Peyer's patch (tissue), 4 donors: Measurements from ENCODE around the gene PPP2R5E.

Experiments
- POLR2A ChIP-seq, 2 donors: fragments of 450-650 bp; IDR thresholded peaks; one replicate each; pipeline ENCODE4 v1.5.1; 2017; ENCODE audit warnings: antibody characterized with exemption in 2 of 2, mild to moderate bottlenecking in 2 of 2, moderate library complexity in 2 of 2
- TF ChIP-seq, protein P1 (sequence below), 6 experiments: fragments of 450-650 bp in 4 of 6; fragments of 200-600 bp in 2 of 6; sonication (generic) in 1 of 6; IDR thresholded peaks; one replicate each; pipeline ENCODE4 v1.5.1; 2017 to 2019; ENCODE audit warnings: antibody characterized with exemption in 6 of 6, mild to moderate bottlenecking in 3 of 6, moderate library complexity in 1 of 6

DNA sequence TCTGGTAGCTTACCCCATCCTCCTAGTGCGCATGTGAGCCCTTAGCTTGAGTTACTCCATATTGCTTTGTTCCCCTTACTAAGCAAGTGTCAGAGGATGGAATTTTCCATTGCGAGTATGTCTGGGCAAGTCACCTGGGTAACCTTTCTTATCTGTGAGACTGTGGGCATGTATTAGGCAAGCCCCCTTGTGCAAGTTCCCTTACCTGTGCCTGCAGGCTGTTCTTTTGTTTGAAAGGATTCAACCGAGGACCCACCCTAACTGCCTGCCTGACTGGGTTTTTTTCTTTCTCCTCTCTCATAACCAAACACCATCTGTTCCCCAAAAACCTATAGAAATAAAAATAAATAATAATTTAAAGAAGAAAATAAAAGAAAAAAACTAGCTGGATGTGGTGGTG, 22.3 kb upstream of the PPP2R5E start:
- TF ChIP-seq, protein P1, sequence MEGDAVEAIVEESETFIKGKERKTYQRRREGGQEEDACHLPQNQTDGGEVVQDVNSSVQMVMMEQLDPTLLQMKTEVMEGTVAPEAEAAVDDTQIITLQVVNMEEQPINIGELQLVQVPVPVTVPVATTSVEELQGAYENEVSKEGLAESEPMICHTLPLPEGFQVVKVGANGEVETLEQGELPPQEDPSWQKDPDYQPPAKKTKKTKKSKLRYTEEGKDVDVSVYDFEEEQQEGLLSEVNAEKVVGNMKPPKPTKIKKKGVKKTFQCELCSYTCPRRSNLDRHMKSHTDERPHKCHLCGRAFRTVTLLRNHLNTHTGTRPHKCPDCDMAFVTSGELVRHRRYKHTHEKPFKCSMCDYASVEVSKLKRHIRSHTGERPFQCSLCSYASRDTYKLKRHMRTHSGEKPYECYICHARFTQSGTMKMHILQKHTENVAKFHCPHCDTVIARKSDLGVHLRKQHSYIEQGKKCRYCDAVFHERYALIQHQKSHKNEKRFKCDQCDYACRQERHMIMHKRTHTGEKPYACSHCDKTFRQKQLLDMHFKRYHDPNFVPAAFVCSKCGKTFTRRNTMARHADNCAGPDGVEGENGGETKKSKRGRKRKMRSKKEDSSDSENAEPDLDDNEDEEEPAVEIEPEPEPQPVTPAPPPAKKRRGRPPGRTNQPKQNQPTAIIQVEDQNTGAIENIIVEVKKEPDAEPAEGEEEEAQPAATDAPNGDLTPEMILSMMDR (IDR thresholded peaks at IDR 0.05) = no peak
- no peak for TF ChIP-seq POLR2A (IDR thresholded peaks at IDR 0.05)
